Liver (tissue), 9 donors: ENCODE data around the gene MBP. TPM values are rescaled to one million over a fixed set of nuclear protein-coding genes. Genes with fewer than 3 reads are reported as not detected.

Source experiments
- DNase-seq: peaks from one replicate; pipeline ENCODE4 v3.0.0-alpha.2; 2017; ENCODE audit warnings: low spot score
- H3K27ac ChIP-seq, 2 donors: one replicate each; pipeline ENCODE4 v1.7.0; 2013; ENCODE audit warnings: inconsistent platforms in 2 of 2, low read length in 2 of 2, control low read depth in 1 of 2, low read depth in 1 of 2, mild to moderate bottlenecking in 1 of 2
- H3K27me3 ChIP-seq, 4 donors: one replicate each; pipeline versions ENCODE4 v1.6.1 to v1.7.0; 2013; ENCODE audit warnings: low read length in 3 of 4, inconsistent platforms in 1 of 4, mild to moderate bottlenecking in 1 of 4, moderate library complexity in 1 of 4; ENCODE audit not compliant: control insufficient read depth in 4 of 4, insufficient read depth in 4 of 4
- H3K36me3 ChIP-seq, 4 donors: one replicate each; pipeline versions ENCODE4 v1.6.1 to v1.7.0; 2013; ENCODE audit warnings: low read length in 3 of 4, mild to moderate bottlenecking in 3 of 4, low read depth in 1 of 4, moderate library complexity in 1 of 4; ENCODE audit not compliant: control insufficient read depth in 4 of 4, insufficient read depth in 3 of 4
- H3K4me1 ChIP-seq, 4 donors: one replicate each; pipeline versions ENCODE4 v1.6.1 to v1.7.0; 2013; ENCODE audit warnings: low read length in 3 of 4, mild to moderate bottlenecking in 3 of 4, moderate library complexity in 1 of 4; ENCODE audit not compliant: control insufficient read depth in 4 of 4, insufficient read depth in 4 of 4
- H3K4me3 ChIP-seq, 3 donors: one replicate each; pipeline versions ENCODE4 v1.6.1 to v1.7.0; 2013; ENCODE audit warnings: low read length in 3 of 3, control low read depth in 1 of 3, low read depth in 1 of 3, mild to moderate bottlenecking in 1 of 3
- H3K9ac ChIP-seq, 2 donors: one replicate each; pipeline ENCODE4 v1.7.0; 2013; ENCODE audit warnings: low read length in 2 of 2, mild to moderate bottlenecking in 2 of 2, moderate library complexity in 2 of 2, control low read depth in 1 of 2, low read depth in 1 of 2
- H3K9me3 ChIP-seq, 4 donors: one replicate each; pipeline versions ENCODE4 v1.6.1 to v1.7.0; 2013; ENCODE audit warnings: low read length in 3 of 4; ENCODE audit not compliant: control insufficient read depth in 4 of 4
- EGR1 ChIP-seq, 2 donors: IDR thresholded peaks; 2 replicates each; pipeline ENCODE4 v1.6.1; 2016 to 2018; ENCODE audit warnings: antibody characterized with exemption in 2 of 2, low read depth in 2 of 2
- FOXA1 ChIP-seq: IDR thresholded peaks from 2 replicates; pipeline ENCODE4 v1.6.1; 2016; ENCODE audit warnings: antibody characterized with exemption
- FOXA2 ChIP-seq: IDR thresholded peaks from 2 replicates; pipeline ENCODE4 v1.6.1; 2016; ENCODE audit warnings: antibody characterized with exemption
- GABPA ChIP-seq, 2 donors: IDR thresholded peaks in 1 of 2; conservative IDR thresholded peaks in 1 of 2; 2 replicates each; pipeline ENCODE4 v1.6.1; 2016; ENCODE audit warnings: antibody characterized with exemption in 2 of 2, mild to moderate bottlenecking in 1 of 2, moderate library complexity in 1 of 2
- HNF4A ChIP-seq, 2 donors: conservative IDR thresholded peaks; 2 replicates each; pipeline ENCODE4 v1.6.1; 2016; ENCODE audit warnings: antibody characterized with exemption in 2 of 2, mild to moderate bottlenecking in 2 of 2
- HNF4G ChIP-seq: IDR thresholded peaks from 2 replicates; pipeline ENCODE4 v1.6.1; 2016; ENCODE audit warnings: antibody characterized with exemption
- JUND ChIP-seq, 2 donors: IDR thresholded peaks; 2 replicates each; pipeline ENCODE4 v1.6.1; 2016; ENCODE audit warnings: antibody characterized with exemption in 2 of 2
- NR2F2 ChIP-seq: IDR thresholded peaks from 2 replicates; pipeline ENCODE4 v1.6.1; 2016; ENCODE audit warnings: antibody characterized with exemption
- RAD21 ChIP-seq, 2 donors: IDR thresholded peaks; 2 replicates each; pipeline ENCODE4 v1.6.1; 2016; ENCODE audit warnings: antibody characterized with exemption in 2 of 2, mild to moderate bottlenecking in 2 of 2
- RXRA ChIP-seq, 2 donors: IDR thresholded peaks; 2 replicates each; pipeline ENCODE4 v1.6.1; 2017 to 2018; ENCODE audit warnings: antibody characterized with exemption in 2 of 2, mild to moderate bottlenecking in 1 of 2
- SP1 ChIP-seq: IDR thresholded peaks from 2 replicates; pipeline ENCODE4 v1.6.1; 2018; ENCODE audit warnings: antibody characterized with exemption, mild to moderate bottlenecking
- TAF1 ChIP-seq: conservative IDR thresholded peaks from 2 replicates; pipeline ENCODE4 v1.6.1; 2016; ENCODE audit warnings: antibody characterized with exemption, mild to moderate bottlenecking
- YY1 ChIP-seq: IDR thresholded peaks from 2 replicates; pipeline ENCODE4 v1.6.1; 2016; ENCODE audit warnings: antibody characterized with exemption, mild to moderate bottlenecking
- WGBS: extraction: QIAGEN DNeasy Blood & Tissue Kit; methylation state at CpG from one replicate; pipeline ENCODE4 v1.1.7; 2013; 5-methylcytosine and 5-hydroxymethylcytosine counted together
- polyA plus RNA-seq, 2 donors: library from polyadenylated mRNA; stranded (reverse) in 1 of 2; unstranded in 1 of 2; fragments of 200-250 nt in 1 of 2; fragments of >200 nt in 1 of 2; fragmentation: Nextera tagmentation in 1 of 2; extraction: Ambion mirVana in 1 of 2; gene quantifications; one replicate each; pipeline versions ENCODE4 v1.2.1 to v1.2.3, GENCODE V29; 2013 to 2015
- total RNA-seq, 2 donors: library from RNA; depleted of rRNA; stranded (reverse); fragments of >200 nt; gene quantifications; one replicate each; pipeline ENCODE4 v1.2.3, GENCODE V29; 2014
- TF ChIP-seq, protein P1 (sequence below): IDR thresholded peaks from 2 replicates; pipeline ENCODE4 v1.6.1; 2016; ENCODE audit warnings: antibody characterized with exemption
- TF ChIP-seq, protein P2 (sequence below): fragments of 150-350 bp; IDR thresholded peaks from 2 replicates; pipeline ENCODE4 v1.5.1; 2017; ENCODE audit warnings: improper control_type of control experiment, low read depth, low read length; ENCODE audit not compliant: missing input control
- TF ChIP-seq, protein P3 (sequence below): IDR thresholded peaks from 2 replicates; pipeline ENCODE4 v1.6.1; 2016; ENCODE audit warnings: antibody characterized with exemption
- TF ChIP-seq, protein P4 (sequence below): IDR thresholded peaks from 2 replicates; pipeline ENCODE4 v1.6.1; 2016; ENCODE audit warnings: antibody characterized with exemption
- TF ChIP-seq, protein P5 (sequence below): IDR thresholded peaks from 2 replicates; pipeline ENCODE4 v1.6.1; 2016; ENCODE audit warnings: antibody characterized with exemption, mild to moderate bottlenecking
- donor health status: healthy.
- donor health status: healthy.
- donor health status: healthy.
- donor health status: healthy.
- donor health status: healthy.

The MBP gene
- total and polyA plus RNA-seq, 4 donors = 9.7 to 23.3 (median 17.7) TPM

DNA sequence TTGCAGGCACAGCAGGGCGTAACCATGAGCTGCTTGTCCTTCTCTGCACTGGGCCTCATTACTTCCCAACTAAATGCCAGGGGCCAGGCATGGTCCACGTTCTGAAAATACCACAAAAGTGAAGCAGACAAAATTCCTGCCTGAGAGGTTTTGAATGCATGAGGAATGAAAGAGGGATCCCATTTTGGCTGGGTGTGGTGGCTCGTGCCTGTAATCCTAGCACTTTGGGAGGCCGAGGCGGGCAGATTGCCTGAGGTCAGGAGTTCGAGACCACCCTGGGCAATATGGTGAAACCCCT, 139.5 kb downstream of the MBP start:
- no peak overlapping the region for H3K4me3 ChIP-seq
- H3K9ac ChIP-seq = no peak overlapping the region
- no peaks in the 10 kb centered on the region for H3K4me1 ChIP-seq
- WGBS = 97% methylated on average over 6 of the region's 6 CpGs
- TF ChIP-seq RAD21 (IDR thresholded peaks at IDR 0.05) = no peak
- no peak for TF ChIP-seq TAF1
- no peak for TF ChIP-seq FOXA1
- H3K27ac ChIP-seq = no peak overlapping the region
- H3K9me3 ChIP-seq = no peaks in the 10 kb centered on the region
- H3K27me3 ChIP-seq = no peaks in the 10 kb centered on the region
- H3K36me3 ChIP-seq = no peaks in the 10 kb centered on the region
- DNase-seq = no peak

DNA sequence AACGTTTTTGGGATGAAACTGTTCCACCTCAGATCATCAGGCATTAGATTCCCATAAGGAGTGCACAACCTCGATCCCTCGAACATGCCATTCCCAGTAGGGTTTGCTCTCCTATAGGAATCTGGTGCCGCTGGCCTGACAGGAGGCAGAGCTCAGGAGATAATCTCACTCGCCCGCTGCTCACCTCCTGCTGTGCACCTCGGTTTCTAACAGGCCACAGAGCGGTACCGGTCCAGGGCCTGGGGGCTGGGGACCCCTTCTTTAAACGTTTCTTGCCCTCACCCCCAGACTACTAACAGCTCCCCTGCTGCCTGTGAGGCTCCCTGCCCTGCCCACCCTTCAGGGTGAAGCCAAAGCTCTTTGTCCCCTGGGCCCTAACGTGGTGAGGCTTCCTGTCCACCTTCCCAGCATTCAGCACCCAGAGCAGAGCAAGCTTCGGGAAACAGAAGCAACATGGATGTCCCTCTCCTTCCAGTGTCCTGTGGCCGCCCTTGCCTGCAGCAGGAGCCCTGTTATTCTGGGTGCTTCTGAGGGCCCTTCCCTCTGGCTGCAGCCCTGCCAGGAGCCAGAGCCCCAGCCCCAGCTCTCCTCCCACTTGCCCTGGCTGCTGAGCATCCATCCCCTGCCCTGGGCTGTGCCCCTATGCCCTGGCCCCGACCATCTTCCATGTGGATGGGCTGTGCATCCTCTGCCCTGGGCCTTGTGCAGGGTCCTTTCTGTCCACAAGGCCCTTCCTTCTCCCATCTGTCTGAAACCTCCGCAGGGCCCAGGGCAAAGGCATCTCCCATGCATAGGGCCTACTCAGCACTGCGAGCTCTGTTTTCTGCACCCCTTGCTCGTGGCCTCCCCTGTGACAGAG, 140.1 kb downstream of the MBP start:
- Histone ChIP-seq H3K9me3 (no peaks in the 10 kb centered on the region), H3K9ac (no peak overlapping the region), H3K36me3 (no peaks in the 10 kb centered on the region), H3K4me3 (no peak overlapping the region), H3K27me3 (no peaks in the 10 kb centered on the region), H3K27ac (no peak overlapping the region), H3K4me1 (no peaks in the 10 kb centered on the region)
- 90% methylated on average over 17 of the region's 17 CpGs for WGBS
- DNase-seq = no peak
- TF ChIP-seq EGR1 (IDR thresholded peaks at IDR 0.05; ENCODE audit: low read depth in 2 of 2) = no peak
- no peak for TF ChIP-seq HNF4G
- no peak for TF ChIP-seq RAD21 (IDR thresholded peaks at IDR 0.05)
- TF ChIP-seq, protein P1, sequence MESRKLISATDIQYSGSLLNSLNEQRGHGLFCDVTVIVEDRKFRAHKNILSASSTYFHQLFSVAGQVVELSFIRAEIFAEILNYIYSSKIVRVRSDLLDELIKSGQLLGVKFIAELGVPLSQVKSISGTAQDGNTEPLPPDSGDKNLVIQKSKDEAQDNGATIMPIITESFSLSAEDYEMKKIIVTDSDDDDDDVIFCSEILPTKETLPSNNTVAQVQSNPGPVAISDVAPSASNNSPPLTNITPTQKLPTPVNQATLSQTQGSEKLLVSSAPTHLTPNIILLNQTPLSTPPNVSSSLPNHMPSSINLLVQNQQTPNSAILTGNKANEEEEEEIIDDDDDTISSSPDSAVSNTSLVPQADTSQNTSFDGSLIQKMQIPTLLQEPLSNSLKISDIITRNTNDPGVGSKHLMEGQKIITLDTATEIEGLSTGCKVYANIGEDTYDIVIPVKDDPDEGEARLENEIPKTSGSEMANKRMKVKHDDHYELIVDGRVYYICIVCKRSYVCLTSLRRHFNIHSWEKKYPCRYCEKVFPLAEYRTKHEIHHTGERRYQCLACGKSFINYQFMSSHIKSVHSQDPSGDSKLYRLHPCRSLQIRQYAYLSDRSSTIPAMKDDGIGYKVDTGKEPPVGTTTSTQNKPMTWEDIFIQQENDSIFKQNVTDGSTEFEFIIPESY = no peak
- no peak for TF ChIP-seq NR2F2

DNA sequence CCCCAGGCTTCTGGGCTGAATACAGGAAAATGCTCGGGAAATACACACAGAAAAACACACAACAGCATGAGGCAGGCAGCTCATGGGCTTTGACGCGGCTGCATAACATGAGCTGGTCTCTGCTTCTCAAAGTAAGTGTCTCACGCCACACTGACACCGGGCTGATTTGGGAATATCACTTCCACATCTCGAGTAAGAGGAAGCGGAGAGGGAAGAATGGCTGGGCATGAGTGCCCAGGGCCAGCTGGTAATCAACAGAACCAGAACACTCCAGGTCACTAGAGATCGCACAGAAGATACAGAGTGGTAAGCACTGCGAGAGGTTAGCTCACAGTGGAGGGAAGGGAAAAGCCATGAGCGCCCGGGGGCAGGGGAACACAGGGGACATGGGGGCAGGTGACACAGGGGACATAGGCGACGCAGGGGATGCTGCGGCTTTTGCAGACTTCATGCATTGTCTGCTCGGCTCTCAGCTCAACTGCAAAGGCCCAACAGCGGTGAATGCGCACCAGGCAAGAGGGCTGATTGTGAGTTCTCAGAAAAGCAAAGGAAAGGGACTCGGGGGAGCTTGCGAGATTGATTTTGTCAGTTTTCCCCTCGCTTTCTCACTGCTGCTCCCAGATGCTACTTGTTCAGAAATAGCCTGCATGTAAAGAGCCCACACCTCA, 141.4 kb downstream of the MBP start:
- no peaks in the 10 kb centered on the region for H3K36me3 ChIP-seq
- H3K9me3 ChIP-seq = no peaks in the 10 kb centered on the region
- H3K27ac ChIP-seq = no peak overlapping the region
- no peak for DNase-seq
- no peaks in the 10 kb centered on the region for H3K27me3 ChIP-seq
- no peak overlapping the region for H3K9ac ChIP-seq
- H3K4me1 ChIP-seq = no peaks in the 10 kb centered on the region
- 92% methylated on average over 20 of the region's 20 CpGs for WGBS
- no peak overlapping the region for H3K4me3 ChIP-seq
- TF ChIP-seq HNF4G (no peak), RAD21 (IDR thresholded peaks at IDR 0.05) (no peak), NR2F2 (no peak), TAF1 (no peak), FOXA2 (no peak), JUND (IDR thresholded peaks at IDR 0.05) (no peak), HNF4A (conservative IDR thresholded peaks at IDR 0.05) (no peak), GABPA (IDR thresholded peaks at IDR 0.05 in 1 of 2, conservative IDR thresholded peaks at IDR 0.05 in 1 of 2) (no peak), EGR1 (IDR thresholded peaks at IDR 0.05; ENCODE audit: low read depth in 2 of 2) (no peak), SP1 (no peak), FOXA1 (no peak), RXRA (IDR thresholded peaks at IDR 0.05) (no peak), YY1 (no peak)
- TF ChIP-seq, protein P2, sequence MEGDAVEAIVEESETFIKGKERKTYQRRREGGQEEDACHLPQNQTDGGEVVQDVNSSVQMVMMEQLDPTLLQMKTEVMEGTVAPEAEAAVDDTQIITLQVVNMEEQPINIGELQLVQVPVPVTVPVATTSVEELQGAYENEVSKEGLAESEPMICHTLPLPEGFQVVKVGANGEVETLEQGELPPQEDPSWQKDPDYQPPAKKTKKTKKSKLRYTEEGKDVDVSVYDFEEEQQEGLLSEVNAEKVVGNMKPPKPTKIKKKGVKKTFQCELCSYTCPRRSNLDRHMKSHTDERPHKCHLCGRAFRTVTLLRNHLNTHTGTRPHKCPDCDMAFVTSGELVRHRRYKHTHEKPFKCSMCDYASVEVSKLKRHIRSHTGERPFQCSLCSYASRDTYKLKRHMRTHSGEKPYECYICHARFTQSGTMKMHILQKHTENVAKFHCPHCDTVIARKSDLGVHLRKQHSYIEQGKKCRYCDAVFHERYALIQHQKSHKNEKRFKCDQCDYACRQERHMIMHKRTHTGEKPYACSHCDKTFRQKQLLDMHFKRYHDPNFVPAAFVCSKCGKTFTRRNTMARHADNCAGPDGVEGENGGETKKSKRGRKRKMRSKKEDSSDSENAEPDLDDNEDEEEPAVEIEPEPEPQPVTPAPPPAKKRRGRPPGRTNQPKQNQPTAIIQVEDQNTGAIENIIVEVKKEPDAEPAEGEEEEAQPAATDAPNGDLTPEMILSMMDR = no peak
- TF ChIP-seq, protein P3, sequence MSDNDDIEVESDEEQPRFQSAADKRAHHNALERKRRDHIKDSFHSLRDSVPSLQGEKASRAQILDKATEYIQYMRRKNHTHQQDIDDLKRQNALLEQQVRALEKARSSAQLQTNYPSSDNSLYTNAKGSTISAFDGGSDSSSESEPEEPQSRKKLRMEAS = no peak
- TF ChIP-seq, protein P4, sequence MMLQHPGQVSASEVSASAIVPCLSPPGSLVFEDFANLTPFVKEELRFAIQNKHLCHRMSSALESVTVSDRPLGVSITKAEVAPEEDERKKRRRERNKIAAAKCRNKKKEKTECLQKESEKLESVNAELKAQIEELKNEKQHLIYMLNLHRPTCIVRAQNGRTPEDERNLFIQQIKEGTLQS = no peak
- TF ChIP-seq, protein P5, sequence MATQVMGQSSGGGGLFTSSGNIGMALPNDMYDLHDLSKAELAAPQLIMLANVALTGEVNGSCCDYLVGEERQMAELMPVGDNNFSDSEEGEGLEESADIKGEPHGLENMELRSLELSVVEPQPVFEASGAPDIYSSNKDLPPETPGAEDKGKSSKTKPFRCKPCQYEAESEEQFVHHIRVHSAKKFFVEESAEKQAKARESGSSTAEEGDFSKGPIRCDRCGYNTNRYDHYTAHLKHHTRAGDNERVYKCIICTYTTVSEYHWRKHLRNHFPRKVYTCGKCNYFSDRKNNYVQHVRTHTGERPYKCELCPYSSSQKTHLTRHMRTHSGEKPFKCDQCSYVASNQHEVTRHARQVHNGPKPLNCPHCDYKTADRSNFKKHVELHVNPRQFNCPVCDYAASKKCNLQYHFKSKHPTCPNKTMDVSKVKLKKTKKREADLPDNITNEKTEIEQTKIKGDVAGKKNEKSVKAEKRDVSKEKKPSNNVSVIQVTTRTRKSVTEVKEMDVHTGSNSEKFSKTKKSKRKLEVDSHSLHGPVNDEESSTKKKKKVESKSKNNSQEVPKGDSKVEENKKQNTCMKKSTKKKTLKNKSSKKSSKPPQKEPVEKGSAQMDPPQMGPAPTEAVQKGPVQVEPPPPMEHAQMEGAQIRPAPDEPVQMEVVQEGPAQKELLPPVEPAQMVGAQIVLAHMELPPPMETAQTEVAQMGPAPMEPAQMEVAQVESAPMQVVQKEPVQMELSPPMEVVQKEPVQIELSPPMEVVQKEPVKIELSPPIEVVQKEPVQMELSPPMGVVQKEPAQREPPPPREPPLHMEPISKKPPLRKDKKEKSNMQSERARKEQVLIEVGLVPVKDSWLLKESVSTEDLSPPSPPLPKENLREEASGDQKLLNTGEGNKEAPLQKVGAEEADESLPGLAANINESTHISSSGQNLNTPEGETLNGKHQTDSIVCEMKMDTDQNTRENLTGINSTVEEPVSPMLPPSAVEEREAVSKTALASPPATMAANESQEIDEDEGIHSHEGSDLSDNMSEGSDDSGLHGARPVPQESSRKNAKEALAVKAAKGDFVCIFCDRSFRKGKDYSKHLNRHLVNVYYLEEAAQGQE = no peak
